GM12878 (cell line): Measurements from ENCODE around the gene NT5M. TPM values are rescaled to one million over a fixed set of nuclear protein-coding genes. Genes with fewer than 3 reads are reported as not detected.

Source experiments
- ESRRA ChIP-seq: IDR thresholded peaks from 2 replicates; pipeline ENCODE4 v1.6.1; 2012; ENCODE audit warnings: mild to moderate bottlenecking, low read length, improper control_type of control experiment
- PML ChIP-seq: IDR thresholded peaks from 2 replicates; pipeline ENCODE4 v1.6.1; 2012; ENCODE audit warnings: low read length, inconsistent platforms
- RB1 ChIP-seq: fragments of 450-650 bp; formaldehyde crosslinking; IDR thresholded peaks from 2 replicates; pipeline ENCODE4 v1.6.1; 2017; ENCODE audit warnings: mild to moderate bottlenecking, borderline replicate concordance
- SIX5 ChIP-seq: IDR thresholded peaks from 2 replicates; pipeline ENCODE4 v1.6.1; 2011; ENCODE audit warnings: mild to moderate bottlenecking, low read depth, low read length, moderate library complexity; ENCODE audit not compliant: severe bottlenecking
- polyA plus RNA-seq, 11 experiments: library from polyadenylated mRNA; depleted of rRNA in 4 of 11; unstranded in 6 of 11; stranded (reverse) in 5 of 11; fragments of >200 nt; fragmentation: Nextera tagmentation in 4 of 11; fragmentation: Illumina TruSeq in 1 of 11; extraction: Ambion mirVana in 4 of 11; extraction: Trizol in 1 of 11; gene quantifications; 1 replicate in 1 of 11; 2 replicates in 10 of 11; pipeline versions ENCODE4 v1.2.1 to v1.2.3, GENCODE V29; 2011 to 2016; ENCODE audit warnings: inconsistent platforms in 2 of 11, missing spikeins in 2 of 11, low read depth in 1 of 11
- total RNA-seq, 4 experiments: library from RNA; depleted of rRNA in 3 of 4; stranded (reverse); fragments of >200 nt in 3 of 4; fragmentation: Illumina TruSeq in 1 of 4; extraction: Trizol in 1 of 4; gene quantifications; 2 replicates each; pipeline versions ENCODE4 v1.2.1 to v1.2.3, GENCODE V29; 2013 to 2021
- TF ChIP-seq, protein P1 (sequence below): fragments of 450-650 bp; formaldehyde crosslinking; IDR thresholded peaks from 2 replicates; pipeline ENCODE4 v1.4.0; 2022; ENCODE audit warnings: mild to moderate bottlenecking, moderate library complexity
- TF ChIP-seq, protein P2 (sequence below): fragments of 450-650 bp; formaldehyde crosslinking; IDR thresholded peaks from 2 replicates; pipeline ENCODE4 v1.4.0; 2020; ENCODE audit warnings: mild to moderate bottlenecking, moderate library complexity

The NT5M gene
- total and polyA plus RNA-seq, 10 of the 15 experiments (the other 5 are each of a cell fraction or from before 2014, with no cell fraction given) = 0.18 to 14.1 (median 2.9) TPM

DNA sequence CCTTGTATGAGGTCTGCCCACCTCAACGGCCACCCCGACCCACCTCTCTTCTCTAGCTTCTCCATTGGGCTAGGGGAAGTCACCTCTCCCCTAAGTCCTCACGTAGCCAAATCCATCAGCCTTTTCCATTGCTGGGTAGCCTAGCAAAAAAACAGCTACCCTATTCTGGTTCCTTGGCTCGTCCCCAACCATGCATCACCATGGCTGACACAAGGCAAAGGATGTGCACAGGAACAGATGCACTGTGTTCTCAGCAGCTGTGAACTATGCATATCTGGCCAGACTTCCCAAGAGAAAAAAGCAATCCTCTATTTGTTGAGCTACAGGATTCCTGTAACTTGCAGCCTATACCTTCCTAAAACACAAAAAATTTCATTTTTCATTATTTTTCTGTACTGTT is 44.2 kb upstream of the NT5M start (continued):
- TF ChIP-seq, protein P1, sequence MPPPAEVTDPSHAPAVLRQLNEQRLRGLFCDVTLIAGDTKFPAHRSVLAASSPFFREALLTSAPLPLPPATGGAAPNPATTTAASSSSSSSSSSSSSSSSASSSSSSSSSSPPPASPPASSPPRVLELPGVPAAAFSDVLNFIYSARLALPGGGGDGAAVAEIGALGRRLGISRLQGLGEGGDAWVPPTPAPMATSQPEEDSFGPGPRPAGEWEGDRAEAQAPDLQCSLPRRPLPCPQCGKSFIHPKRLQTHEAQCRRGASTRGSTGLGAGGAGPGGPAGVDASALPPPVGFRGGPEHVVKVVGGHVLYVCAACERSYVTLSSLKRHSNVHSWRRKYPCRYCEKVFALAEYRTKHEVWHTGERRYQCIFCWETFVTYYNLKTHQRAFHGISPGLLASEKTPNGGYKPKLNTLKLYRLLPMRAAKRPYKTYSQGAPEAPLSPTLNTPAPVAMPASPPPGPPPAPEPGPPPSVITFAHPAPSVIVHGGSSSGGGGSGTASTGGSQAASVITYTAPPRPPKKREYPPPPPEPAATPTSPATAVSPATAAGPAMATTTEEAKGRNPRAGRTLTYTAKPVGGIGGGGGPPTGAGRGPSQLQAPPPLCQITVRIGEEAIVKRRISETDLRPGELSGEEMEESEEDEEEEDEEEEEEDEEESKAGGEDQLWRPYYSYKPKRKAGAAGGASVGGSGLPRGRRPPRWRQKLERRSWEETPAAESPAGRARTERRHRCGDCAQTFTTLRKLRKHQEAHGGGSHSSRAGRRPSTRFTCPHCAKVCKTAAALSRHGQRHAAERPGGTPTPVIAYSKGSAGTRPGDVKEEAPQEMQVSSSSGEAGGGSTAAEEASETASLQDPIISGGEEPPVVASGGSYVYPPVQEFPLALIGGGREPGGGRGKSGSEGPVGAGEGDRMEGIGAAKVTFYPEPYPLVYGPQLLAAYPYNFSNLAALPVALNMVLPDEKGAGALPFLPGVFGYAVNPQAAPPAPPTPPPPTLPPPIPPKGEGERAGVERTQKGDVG (CRISPR knock-in tag) = no peak
- no peak for TF ChIP-seq ESRRA
- TF ChIP-seq, protein P2, sequence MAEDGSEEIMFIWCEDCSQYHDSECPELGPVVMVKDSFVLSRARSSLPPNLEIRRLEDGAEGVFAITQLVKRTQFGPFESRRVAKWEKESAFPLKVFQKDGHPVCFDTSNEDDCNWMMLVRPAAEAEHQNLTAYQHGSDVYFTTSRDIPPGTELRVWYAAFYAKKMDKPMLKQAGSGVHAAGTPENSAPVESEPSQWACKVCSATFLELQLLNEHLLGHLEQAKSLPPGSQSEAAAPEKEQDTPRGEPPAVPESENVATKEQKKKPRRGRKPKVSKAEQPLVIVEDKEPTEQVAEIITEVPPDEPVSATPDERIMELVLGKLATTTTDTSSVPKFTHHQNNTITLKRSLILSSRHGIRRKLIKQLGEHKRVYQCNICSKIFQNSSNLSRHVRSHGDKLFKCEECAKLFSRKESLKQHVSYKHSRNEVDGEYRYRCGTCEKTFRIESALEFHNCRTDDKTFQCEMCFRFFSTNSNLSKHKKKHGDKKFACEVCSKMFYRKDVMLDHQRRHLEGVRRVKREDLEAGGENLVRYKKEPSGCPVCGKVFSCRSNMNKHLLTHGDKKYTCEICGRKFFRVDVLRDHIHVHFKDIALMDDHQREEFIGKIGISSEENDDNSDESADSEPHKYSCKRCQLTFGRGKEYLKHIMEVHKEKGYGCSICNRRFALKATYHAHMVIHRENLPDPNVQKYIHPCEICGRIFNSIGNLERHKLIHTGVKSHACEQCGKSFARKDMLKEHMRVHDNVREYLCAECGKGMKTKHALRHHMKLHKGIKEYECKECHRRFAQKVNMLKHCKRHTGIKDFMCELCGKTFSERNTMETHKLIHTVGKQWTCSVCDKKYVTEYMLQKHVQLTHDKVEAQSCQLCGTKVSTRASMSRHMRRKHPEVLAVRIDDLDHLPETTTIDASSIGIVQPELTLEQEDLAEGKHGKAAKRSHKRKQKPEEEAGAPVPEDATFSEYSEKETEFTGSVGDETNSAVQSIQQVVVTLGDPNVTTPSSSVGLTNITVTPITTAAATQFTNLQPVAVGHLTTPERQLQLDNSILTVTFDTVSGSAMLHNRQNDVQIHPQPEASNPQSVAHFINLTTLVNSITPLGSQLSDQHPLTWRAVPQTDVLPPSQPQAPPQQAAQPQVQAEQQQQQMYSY = no peak
- TF ChIP-seq SIX5 = no peak
- no peak for TF ChIP-seq PML
- no peak for TF ChIP-seq RB1
- TF ChIP-seq, all 136 proteins: peak for 0
